Subcutaneous abdominal adipose tissue (tissue), 5 donors: ENCODE results near the gene TRAPPC3.
"Not testable (repeated sequence)": the region's sequence is repeated elsewhere in the genome, so short reads cannot be mapped to it uniquely, and the experiment has no call there.

Experiments used
- H3K27ac ChIP-seq: one replicate; pipeline ENCODE4 v1.7.0; 2013; ENCODE audit warnings: low read depth, mild to moderate bottlenecking, inconsistent platforms, low read length, moderate library complexity
- H3K27me3 ChIP-seq, 5 donors: one replicate each; pipeline ENCODE4 v1.7.0; 2013; ENCODE audit warnings: low read length in 5 of 5, inconsistent platforms in 1 of 5; ENCODE audit not compliant: control insufficient read depth in 5 of 5, insufficient read depth in 4 of 5
- H3K36me3 ChIP-seq, 5 donors: one replicate each; pipeline ENCODE4 v1.7.0; 2013; ENCODE audit warnings: low read length in 5 of 5; ENCODE audit not compliant: control insufficient read depth in 5 of 5, insufficient read depth in 5 of 5
- H3K4me1 ChIP-seq, 5 donors: one replicate each; pipeline ENCODE4 v1.7.0; 2013; ENCODE audit warnings: low read length in 5 of 5, mild to moderate bottlenecking in 3 of 5, moderate library complexity in 1 of 5; ENCODE audit not compliant: control insufficient read depth in 5 of 5, insufficient read depth in 5 of 5
- H3K4me3 ChIP-seq, 5 donors: one replicate each; pipeline ENCODE4 v1.7.0; 2013; ENCODE audit warnings: low read length in 5 of 5, low read depth in 1 of 5
- H3K9ac ChIP-seq, 5 donors: one replicate each; pipeline ENCODE4 v1.7.0; 2013; ENCODE audit warnings: low read length in 5 of 5, mild to moderate bottlenecking in 4 of 5, moderate library complexity in 3 of 5
- H3K9me3 ChIP-seq, 5 donors: one replicate each; pipeline ENCODE4 v1.7.0; 2013; ENCODE audit warnings: low read length in 5 of 5; ENCODE audit not compliant: control insufficient read depth in 5 of 5
- donor health status: healthy.
- donor health status: healthy.
- donor health status: healthy.
- donor health status: healthy.
- donor health status: healthy.

The TRAPPC3 gene

DNA sequence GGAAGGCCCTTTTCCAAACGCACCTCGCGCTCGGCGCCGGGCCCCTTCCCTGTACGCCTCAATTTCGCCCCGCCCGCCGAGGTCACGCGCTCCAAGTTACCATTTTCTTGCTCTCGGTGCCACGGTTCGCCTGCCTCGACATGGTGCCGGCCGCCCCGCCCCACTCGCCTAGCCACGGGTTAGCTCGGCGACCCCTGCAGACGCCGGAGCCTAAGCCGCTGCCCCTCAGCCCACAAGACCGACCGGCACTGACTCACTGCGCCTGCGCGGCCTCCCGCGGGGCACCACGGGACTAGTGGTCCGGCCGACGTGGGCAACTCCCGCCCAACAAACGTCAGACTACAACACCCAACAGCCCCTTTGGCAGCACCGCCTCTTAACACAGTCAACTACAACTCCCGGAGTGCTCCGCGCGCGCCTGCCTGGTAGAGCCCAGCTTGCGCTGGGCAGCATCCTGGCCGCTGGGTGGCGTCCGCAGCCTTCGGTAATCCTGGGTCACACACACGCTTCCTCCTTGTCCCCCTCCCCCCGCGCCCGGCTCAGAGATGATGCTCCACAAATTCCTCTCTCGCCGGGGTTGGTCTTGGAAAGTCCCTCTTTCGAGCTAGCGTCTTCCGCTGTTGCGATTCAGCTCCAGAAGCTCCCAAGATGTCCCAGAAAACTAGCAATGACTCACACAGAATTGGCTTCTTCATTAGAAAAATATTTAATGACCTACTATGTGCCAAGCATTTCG lies at the start of gene TRAPPC3:
Gene TRAPPC3 (minus strand): TSS at position 250 of the 736 bp plus-strand sequence. CDS start 108 bp downstream, at position 142.
- Histone ChIP-seq H3K4me3 (peak within 1 kb of the TSS; percentile 89 to 96 (median 92)), H3K9ac (peak within 1 kb of the TSS; percentile 93 to 96 (median 94)), H3K27ac (peak within 1 kb of the TSS; percentile 100), H3K27me3 (no peaks in the 10 kb centered on the region), H3K9me3 (no peaks in the 10 kb centered on the region), H3K36me3 (no peaks in the 10 kb centered on the region), H3K4me1 (peaks cover 23 to 58% (median 50%) of the 10 kb centered on the region in 5 donors)

- Histone ChIP-seq H3K9ac (no peak overlapping the region), H3K9me3 (no peaks in the 10 kb centered on the region), H3K36me3 (no peaks in the 10 kb centered on the region), H3K4me1 (peaks cover 1 to 15% (median 12%) of the 10 kb centered on the region in 5 donors), H3K27ac (no peak overlapping the region), H3K27me3 (no peaks in the 10 kb centered on the region), H3K4me3 (no peak overlapping the region)
These were observed 49.4 kb upstream of the TRAPPC3 start for GRCh38 chr1:36198641-36199040.

- H3K9me3 ChIP-seq, H3K4me3 ChIP-seq, H3K27me3 ChIP-seq, H3K27ac ChIP-seq, H3K9ac ChIP-seq, H3K36me3 ChIP-seq: not testable (repeated sequence)
- peaks cover 0 to 14% (median 9%) of the 10 kb centered on the region in 5 donors for H3K4me1 ChIP-seq
These were observed 47.5 kb upstream of the TRAPPC3 start for GRCh38 chr1:36196805-36197204.

DNA sequence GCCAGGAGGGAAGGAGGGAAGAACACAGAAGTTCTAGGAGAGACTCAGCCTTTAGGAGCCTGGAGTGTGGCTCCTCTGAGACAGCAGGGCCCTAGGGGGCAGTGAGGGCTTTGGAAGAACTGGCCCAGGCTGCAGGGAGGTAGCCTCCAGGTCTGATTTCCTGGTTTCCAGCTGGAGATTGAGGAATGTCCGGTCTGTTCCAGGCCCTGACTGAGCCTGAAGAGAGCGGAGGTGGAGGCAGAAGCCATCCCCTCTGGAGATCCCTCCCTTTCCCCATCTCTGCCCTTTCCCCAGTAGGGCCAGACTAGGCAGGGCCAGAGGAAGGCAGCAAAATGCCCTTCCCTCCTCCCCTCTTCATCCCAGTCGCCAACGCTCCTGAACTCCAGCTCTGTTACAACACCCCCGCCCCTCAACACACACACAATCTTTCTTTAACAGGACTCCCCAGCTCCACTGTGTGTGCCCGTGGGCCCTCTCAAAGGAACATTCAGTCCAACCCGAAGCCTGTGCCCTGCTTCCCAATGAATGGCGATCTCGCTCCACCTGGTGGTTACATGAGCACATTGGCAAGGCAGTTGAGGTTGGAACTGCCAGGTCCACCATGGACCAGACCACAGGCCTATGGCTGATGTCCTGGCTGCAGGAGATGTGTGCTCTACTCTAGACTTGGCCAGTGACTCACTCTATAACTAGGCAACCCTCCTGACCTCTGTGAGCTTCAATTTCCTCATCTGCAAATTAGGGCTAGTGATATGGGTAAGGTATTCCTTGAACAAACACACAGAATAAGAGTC lies 38.7 kb upstream of the TRAPPC3 start:
- no peaks in the 10 kb centered on the region for H3K9me3 ChIP-seq
- H3K4me3 ChIP-seq = peak overlapping the region in 1 of 5 donors; percentile 3
- H3K36me3 ChIP-seq = no peaks in the 10 kb centered on the region
- H3K27ac ChIP-seq = peak overlapping the region; percentile 89
- H3K4me1 ChIP-seq = peaks cover 7 to 20% (median 18%) of the 10 kb centered on the region in 5 donors
- peak overlapping the region in 4 of 5 donors; percentile 36 to 65 (median 51) for H3K9ac ChIP-seq
- no peaks in the 10 kb centered on the region for H3K27me3 ChIP-seq

DNA sequence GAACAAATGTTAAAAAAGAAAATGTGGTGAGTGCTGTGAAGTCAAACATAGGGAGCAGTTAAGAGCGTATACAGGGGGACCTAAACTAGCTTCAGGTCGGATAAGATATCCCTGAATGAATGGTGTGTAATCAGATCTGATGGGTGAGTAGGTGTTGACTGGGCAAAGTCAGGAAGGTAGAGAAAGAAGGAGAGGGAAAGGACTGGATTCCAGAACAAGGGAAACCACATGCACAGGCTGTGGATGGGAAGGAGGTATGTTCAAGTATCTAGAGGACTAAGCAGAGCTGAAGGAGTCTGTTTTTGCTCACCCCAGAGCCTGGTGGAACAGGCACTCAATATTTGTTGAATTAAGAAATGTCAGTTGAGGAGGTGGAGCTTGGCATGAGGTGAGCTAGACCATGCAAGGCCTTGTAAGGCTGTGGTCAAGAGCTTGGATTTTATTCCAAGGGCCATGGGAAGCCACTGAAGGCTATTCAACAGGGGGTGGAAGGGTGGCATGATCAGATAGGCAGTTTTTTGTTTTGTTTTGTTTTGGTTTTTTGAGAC lies 34.1 kb upstream of the TRAPPC3 start:
- Histone ChIP-seq H3K27me3 (no peaks in the 10 kb centered on the region), H3K9ac (peak overlapping the region in 1 of 5 donors; percentile 28), H3K4me3 (no peak overlapping the region), H3K9me3 (no peaks in the 10 kb centered on the region), H3K27ac (no peak overlapping the region), H3K4me1 (peaks cover 7 to 23% (median 20%) of the 10 kb centered on the region in 5 donors), H3K36me3 (peaks cover 0 to 35% (median 32%) of the 10 kb centered on the region in 5 donors)

- no peaks in the 10 kb centered on the region for H3K9me3 ChIP-seq
- H3K9ac ChIP-seq = peak overlapping the region in 2 of 5 donors; percentile 28 to 35
- peaks cover 0 to 41% (median 38%) of the 10 kb centered on the region in 5 donors for H3K36me3 ChIP-seq
- H3K27ac ChIP-seq = no peak overlapping the region
- H3K4me1 ChIP-seq = peaks cover 2 to 19% (median 16%) of the 10 kb centered on the region in 5 donors
- H3K4me3 ChIP-seq = no peak overlapping the region
- no peaks in the 10 kb centered on the region for H3K27me3 ChIP-seq
These were observed 33.4 kb upstream of the TRAPPC3 start for GRCh38 chr1:36182734-36183133.

- Histone ChIP-seq H3K27me3 (no peaks in the 10 kb centered on the region), H3K9me3 (no peaks in the 10 kb centered on the region), H3K36me3 (peaks cover 0 to 76% (median 72%) of the 10 kb centered on the region in 5 donors), H3K27ac (no peak overlapping the region), H3K4me1 (peaks cover 0 to 21% (median 14%) of the 10 kb centered on the region in 5 donors), H3K9ac (no peak overlapping the region), H3K4me3 (no peak overlapping the region)
These were observed 29.9 kb upstream of the TRAPPC3 start for GRCh38 chr1:36179220-36179600.

DNA sequence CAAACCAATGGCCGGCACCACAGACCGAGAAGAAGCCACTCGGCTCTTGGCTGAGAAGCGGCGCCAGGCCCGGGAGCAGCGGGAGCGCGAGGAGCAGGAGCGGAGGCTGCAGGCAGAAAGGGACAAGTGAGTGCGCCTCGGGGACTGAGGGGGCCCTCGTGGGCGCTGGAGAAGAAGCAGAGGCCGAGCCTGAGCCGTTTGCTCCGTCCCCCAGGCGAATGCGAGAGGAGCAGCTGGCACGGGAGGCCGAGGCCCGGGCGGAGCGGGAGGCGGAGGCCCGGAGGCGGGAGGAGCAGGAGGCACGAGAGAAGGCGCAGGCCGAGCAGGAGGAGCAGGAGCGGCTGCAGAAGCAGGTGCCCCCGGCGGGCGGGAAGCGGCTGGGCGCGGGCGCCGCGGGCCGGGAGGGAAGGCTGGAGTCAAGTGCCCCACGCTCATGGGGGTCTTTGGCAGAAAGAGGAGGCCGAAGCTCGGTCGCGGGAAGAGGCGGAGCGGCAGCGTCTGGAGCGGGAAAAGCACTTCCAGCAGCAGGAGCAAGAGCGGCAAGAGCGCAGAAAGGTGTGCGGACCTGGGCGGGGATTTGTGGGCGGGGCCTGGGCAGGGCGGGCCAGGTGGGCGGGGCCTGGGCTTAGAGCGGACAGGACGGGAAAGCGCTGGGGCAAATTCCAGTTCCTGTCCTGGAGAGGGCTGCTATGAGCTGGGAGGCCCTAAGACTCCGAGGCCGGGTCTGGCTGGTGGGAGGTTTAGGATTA lies 29.4 kb upstream of the TRAPPC3 start:
- Histone ChIP-seq H3K4me3 (no peak overlapping the region), H3K27ac (no peak overlapping the region), H3K9ac (no peak overlapping the region), H3K27me3 (no peaks in the 10 kb centered on the region), H3K9me3 (no peaks in the 10 kb centered on the region), H3K4me1 (peaks cover 0 to 21% (median 13%) of the 10 kb centered on the region in 5 donors), H3K36me3 (peaks cover 4 to 82% (median 78%) of the 10 kb centered on the region in 5 donors)

GRCh38 chr1:36177589-36178431 lies 28.5 kb upstream of the TRAPPC3 start:
- Histone ChIP-seq H3K4me3 (no peak overlapping the region), H3K27me3 (no peaks in the 10 kb centered on the region), H3K36me3 (peaks cover 7 to 90% (median 86%) of the 10 kb centered on the region in 5 donors), H3K9me3 (no peaks in the 10 kb centered on the region), H3K27ac (peak overlapping the region; percentile 9), H3K9ac (no peak overlapping the region), H3K4me1 (peaks cover 0 to 18% (median 5%) of the 10 kb centered on the region in 5 donors)
